Activated gamma-delta T cell treated with anti-CD3 and anti-CD28 coated beads, Interleukin-2, amount 50 U/mL, for 16 hours (primary cell): Measurements from ENCODE around the gene COPS9.

Experiments
- DNase-seq: peaks from one replicate; pipeline ENCODE4 v3.0.0-alpha.2; 2020; ENCODE audit warnings: low read depth

Gene COPS9

DNA sequence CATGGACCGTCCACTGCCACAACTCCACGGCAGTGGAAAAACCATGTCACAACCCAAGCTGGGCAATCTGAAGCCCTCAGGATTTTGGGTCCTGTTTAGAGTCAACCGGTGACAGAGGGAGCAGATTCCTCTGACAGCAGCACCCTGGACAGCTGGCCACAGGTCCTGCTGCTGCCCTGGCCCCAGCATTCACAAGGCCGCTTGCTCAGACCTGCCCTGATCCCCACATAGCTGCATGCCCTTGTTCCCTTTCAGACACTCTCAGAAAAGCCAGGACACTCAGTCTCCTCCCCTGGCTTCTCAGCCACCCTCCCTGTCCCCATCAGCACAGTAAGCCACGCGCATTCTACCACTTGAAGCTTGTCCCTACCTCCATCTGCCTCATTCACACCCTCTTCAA is 1.6 kb downstream of the COPS9 start:
- no peak for DNase-seq

DNA sequence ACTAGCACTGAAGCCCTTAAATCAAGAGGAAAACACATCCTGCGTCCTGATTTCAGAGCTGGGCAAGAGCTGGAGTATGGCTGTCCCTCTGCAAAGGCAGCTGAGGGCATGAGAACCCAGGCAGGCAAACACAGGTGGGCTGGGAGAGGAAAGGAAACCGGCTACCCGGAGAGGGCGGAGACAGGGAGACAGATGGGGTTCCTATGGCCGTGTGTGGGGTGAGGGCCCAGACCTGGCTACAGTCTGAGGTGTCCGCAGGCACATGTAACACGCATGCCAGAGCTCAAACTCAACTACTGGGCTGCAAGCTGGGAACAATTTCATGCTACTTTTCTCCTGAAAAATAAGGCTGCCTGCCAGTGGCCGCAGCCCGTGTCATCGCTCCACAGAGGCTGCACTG is 2.7 kb downstream of the COPS9 start:
- no peak for DNase-seq

DNA sequence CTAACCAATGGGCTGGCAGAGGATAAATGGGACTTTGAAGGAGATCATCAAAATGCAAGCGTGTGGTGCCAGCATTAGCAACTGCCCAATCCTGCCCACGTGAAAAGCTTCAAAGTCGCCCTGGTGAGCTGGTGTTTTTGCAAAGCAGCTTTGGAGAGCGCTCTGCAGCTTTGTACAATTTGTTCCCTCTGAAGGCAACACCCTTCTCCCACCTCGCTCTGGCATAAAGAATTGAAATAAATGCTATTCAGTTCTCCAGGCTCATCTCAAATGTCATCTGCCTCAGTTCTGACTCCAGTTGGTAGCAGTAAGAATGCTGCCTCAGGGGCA is 3.5 kb downstream of the COPS9 start:
- no peak for DNase-seq

DNA sequence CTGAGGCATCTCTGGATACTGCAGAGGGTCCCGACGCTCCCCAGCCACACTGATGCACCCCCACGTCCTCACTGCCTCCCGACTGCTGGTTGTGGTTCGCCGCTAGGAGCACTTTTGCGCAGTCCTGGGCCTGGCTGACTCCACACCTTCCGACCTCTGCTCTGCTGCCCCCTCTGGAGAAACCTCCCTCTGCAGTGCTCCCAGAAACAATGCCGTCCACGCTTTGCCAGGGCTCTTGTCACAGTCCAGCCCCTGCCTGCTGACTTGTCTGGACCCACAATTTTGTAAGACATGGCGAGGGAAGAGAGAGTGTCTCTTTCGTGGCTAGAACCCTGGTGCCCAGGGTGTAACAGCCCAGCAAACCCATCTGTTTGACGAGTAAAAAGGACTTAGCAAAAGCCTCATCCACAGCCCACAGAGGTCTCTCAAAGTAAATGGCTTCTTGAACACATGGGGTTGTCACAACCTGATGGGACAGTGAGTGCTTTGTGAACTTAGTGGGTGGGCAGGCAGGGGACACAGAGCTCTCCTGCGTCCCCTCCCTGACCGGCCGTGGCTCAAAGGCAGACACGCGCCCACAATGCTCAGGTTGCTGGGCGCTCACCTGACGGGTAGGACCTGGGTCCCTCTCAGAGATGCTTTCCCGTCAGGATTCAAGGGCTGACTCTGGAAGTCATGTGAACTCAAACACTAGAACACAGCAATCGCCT is 4.0 kb downstream of the COPS9 start:
- no peak for DNase-seq

DNA sequence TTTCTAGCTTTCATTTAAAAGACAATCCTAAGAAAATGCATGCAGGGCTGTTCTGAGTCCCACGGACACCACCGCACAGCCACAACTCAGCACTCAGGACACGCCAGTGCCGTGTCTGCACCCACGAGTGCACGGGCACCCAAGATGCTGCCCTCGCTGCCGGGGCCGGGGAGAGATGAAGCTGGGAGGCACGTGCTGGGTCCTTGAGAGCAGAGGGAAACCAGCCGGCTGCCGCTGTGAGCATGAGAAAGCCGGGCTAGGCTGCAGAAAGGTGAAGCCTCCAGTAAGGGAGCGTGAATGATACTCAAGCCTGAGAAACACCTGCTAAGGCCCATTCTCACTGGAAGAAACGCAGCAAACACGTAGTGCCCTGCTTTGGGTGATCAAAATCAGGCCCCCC is 4.8 kb downstream of the COPS9 start:
- no peak for DNase-seq

DNA sequence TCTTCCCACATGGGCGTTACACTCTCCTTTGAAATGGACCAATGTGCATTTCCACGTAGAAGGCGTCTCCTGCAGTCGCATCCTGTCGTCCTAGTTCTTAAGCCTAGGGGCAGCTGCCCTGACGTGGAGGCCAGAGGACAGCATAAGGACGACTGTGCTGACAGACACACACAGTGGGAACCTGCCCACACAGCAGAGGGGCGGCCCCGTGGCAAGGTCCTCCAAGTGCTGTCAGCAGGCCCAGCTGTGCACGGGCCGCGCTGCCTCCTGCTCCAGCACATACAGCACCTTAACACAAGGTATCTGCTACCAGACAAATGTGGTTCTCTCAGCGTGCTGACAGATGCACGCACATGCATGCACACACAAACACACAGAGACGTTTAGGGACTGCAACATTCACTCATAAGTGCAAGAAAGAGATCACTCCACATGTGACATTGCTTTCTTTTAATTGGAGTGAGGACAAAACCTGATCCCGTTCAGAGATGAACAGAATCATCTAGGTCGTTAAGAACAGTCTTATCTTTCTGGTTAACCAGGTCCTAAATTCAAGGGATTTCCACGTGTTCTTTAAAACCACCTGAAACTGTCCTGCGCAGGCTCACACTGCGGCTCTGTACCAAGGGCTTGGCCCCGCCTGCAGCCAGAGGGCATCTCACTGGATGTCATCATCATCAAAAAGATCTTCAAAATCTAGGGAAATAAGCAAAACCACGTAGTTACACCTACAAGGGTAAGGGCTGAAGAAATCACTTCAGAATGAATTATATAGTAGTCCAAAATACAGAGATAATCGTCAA is 5.5 kb downstream of the COPS9 start:
- DNase-seq, result no peak

DNA sequence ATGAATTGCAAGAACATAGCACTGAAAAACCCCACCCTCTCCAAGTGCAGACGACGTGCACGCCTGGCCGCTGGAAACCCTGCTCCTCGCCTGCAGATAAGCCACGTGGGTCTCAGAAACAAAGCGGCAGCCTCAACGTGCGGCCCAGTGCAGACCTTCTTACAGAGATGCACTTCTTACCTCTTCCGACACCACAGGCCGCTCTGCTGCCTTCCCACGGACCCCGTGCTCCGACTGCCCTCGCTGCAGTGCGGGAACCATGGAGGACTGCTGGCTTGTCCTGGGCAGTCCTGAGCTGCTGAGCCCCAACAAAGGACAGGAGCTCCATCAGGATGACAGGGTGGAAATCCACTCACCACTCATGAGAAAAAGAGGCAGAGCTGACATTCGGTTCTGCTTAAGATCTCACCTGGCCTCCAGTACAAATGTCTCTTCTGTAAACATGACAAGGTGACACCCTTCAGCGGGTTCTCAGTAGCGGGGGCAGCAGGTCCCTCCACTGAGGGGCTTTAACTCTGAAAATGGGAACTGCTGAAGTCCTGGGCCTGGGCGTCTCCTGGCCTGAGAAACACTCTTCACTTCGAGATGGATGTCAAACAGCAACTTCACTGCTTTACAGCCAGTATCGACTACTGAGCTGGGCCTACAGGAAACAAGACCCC is 6.2 kb downstream of the COPS9 start:
- no peak for DNase-seq

DNA sequence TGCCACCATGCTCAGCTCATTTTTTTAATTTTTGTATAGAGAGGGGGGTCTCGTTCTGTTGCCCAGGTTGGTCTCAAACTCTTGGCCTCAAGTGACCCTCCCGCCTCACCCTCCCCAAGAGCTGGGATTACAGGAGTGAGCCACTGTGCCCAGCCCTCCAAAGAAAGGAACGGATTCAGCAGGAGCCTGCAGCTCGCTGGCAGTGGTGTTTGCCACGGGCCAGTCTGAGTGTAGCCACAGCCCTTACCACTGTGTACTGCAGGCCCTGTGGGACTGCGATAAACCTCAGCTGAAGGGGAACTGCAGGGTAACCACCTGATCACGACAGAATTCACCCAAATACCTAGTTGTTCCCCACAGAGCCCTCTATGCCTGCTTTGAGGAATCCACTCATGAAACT is 6.8 kb downstream of the COPS9 start:
- DNase-seq, result no peak

DNA sequence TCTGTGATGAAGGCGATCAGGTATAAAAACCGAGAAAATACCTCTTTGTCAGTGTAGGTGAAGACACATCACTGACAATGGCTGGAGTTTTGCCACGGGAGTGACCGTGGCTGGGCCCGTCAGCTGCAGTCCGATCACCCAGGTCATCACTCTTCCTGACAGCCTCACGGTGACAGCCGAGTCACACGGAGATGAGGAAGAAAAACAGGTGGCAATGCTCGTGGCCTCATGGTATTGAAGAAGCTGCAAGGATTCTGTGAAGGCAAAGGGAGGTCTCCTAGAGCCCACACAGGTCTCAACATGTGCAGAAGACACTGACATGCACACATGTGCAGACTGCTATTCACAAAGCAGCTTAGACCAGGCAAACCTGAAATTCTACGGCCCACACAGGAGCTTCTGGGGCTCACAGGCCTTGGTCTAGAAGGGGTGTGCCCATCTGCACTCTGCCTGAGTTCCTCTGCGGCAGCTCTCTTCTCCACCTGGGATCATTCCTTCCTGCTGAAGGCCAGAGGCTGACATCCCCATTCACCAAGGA is 7.4 kb downstream of the COPS9 start:
- DNase-seq, result no peak

DNA sequence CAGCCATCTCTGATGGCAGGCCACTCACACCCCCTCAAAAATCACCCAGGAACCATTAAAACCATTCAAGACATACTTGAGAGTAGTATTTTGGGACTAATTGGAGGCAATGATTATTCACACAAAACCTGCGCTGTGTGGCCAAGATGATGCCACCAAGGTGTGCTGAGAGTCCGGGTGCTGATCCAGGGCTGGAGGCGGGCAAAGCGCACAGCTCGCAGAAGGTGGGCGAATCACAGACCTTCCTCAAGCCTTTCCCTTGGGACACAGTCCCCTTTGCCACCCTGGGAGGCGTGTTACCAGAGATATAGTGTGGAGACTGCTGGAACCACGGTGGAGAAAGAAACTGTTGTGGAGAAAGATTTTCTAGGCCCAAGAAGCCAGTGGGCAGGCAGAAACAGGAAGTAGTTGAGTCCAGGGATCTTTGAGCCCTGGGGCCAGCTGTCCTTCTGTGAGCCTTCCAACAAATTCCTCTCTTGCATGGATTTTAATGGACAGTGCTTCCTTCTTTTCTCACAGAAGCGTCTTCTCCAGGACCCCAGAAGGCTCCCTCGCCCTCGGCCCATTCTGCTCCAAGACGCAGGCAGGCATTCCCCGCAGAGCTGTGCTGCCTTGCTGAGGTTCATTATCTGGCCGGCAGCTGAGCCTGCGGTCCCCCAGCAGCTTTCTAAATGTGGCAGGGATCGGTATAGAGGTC is 8.0 kb downstream of the COPS9 start:
- DNase-seq, result no peak

DNA sequence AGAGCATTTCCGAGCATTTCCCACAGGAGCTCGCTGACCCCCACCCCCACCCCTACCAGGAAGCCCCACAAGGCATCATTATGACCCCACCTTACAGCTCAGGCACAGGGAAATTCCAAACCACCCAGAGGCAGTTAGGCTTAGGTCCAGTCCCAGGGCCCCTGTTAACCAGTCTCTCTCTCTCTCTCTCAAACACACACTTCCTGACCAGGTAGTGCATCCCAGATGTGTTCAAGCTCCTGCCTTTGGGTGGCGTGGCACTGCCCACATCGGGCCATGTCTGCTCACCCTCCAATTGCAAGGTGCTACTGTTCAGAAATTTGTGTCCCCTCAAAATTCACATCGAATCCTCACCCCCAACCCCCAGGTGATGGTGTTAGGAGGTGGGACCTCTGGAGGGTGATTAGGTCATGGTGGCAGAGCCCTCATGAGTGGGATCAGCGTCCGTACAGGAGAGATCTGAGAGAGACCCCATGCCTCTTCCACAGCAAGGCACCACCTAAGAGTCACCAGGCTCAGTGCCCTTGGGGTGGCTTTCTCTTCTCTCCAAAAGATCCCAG is 8.8 kb downstream of the COPS9 start:
- DNase-seq, result no peak

DNA sequence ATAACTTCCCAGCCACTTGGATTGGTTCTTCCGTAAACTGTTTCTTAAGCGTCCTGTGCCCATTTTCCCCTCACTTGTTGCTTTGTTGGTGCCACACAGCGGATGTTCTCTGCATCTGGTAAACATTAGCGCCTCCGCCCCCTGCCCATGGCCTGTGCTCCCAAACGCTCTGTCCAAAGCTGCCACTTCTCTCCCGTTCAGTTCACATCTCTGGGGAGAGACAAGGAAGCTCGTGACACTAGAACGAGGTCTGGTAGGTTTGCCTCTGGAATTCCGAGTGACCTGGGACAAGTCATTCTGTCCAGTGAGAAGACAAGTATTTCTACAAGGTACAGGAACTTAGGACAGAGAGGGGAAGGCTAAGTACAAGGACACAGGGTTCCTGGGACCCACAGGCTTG is 9.4 kb downstream of the COPS9 start:
- no peak for DNase-seq

DNA sequence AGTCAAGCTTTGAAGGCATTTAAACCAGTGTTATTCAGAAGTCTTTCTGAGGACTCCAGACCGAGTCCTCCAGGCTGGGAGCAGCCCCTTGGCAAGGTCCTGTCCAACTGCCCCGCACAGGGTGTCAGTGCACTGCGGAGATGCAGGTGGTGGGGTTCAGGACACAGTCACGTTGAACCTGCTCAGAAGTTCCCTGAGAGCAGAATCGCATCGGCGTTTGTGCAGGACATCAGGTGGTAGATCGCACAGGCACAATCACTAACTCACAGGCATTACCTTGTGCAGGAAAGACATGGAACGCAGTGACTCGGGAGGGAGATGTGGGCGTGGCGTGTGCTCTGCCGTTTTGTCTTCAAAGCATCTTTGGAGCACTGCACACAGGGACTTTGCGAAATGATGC is 10.4 kb downstream of the COPS9 start:
- DNase-seq, result no peak

DNA sequence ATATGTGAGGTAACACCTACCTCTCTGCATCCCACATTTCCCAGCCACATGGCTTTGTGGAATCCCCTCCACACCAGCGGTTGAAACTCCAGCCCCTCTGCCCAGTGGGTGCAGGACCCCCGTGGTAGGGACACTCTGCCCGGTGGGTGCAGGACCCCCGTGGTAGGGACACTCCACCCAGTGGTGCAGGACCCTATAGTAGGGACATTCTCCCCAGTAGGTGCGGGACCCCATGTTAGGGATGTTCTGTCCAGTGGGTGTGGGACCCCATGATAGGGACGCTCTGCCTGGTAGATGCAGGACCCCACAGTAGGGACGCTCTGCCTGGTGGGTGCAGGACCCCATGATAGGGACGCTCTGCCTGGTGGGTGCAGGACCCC is 11.5 kb downstream of the COPS9 start:
- no peak for DNase-seq

DNA sequence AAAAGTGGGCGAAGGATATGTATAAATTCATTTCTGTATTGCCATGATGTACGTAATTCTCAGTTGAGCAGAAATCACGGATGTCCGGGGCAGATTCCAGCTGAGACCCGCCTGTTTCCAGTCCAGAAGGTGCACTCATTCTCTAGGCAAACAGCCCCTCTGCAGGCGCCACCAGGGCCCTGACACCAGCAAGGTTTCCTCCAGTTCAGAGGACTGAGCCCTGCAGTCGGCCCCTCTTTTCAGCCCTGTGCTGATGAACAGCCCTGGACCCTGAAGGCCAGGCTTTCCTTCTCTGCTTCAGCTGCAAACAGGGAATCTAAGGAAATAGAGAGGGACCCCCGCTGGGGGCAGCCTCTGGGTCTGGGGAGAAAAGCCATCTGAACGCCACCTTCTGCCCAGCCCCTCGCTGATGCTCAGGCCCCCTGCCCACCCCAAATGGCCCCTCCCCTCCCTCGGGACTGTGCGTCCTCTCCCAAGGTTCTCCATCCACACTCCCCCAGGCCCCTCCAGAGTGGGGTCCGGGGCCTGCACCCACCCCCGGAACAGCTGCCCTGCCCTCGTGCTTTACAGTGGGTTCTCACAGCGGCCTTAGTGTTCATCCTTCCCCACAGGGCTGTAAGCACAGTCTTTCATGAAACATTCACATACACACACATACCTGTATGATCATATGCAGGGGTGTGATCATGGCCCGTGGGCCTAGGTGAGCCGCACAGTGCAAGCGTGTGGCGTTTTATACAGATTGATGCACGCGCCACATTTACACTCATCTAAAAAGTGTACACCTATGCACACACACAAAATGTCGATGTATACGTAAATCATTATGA is 12.1 kb downstream of the COPS9 start:
- no peak for DNase-seq

DNA sequence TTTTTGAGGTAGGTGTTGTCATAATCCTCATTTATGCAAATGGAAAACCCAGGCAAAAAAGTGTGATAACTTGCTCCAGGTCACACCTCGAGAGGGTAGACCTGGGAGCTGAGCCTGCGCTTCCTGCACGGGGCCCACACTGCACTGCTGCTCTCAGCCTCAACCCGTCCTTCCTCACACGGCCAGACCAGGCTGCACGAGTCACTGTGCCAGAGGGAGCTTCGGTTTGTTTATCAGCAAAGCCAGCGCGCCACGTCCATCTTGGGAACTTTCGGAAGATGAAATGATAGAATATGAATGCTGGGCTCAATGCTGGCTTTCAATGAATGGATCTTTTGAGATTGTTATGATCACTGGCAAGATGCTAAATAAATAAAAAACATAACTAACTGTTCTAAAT is 14.4 kb downstream of the COPS9 start:
- DNase-seq, result no peak

DNA sequence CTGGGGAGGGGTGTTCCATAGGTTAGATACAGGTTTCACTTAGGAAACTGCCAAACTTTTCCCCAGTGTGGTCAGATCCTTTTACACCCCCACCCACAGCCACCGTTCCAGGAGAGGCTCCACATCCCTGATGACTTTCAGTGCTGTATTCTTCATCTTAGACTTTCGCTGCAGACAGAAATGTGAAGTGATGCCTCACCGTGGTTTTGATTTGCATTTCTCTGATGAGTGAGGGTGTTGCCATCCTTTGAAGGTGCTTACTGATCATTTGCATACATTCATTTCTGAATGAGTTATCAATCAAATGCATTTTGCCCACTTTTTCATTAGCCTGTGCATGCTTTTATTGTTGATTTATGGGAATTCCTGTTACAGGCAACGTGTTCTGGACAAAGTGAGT is 14.9 kb downstream of the COPS9 start:
- no peak for DNase-seq

DNA sequence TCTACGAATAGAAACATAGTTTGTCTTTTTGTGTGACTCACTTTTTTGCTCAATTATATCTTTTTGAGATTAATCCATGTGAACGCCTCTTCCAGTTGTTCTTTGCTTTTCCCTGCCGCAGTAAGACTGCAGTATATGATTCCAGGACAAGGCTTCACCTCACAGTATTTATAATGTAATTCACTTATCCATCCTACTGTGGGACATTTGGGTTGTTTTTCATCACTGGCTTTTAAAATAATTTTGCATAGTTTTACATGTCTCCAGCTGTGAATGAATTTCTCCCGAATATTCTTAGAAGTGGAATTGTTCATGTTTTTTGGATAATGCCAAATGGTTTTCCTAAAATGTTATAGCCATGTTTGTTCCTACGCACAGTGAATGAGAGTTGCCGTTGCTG is 21.9 kb downstream of the COPS9 start:
- DNase-seq, result no peak

DNA sequence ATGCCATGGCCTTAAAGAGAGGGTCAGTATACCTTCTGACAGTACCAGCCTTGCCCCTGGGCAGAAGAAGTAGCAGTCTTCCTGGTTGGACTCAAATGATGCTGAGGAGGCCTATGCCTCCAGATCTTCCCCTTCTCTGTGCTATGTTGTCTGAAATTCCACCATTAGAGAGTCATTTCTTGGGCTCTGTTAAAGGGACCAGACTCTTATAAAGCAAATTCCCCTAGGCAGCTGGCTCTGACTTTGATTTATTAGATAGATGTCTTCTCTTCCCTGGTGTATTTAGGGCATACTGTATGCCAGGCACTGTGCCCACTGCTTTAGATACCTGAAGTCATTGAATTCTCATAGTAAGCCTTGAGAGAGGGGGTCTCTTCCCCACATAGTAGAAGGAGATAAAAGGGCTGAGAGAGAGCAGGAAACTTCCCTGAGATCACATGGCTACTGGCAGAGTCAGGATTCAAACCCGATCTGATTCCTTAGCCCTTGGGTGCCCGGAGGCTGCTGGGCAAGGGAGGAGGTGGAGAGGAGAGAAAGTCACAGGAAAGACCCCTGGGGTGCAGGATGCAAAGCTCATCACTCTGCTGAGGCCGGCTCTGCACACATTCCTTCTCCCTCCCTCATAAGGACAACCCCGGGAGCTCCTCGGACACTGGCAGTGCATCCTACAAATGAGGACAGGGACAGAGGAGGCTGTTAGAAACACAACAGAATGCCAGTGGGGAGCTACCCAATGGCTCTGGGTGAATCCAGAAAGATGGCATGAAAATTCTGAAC is 23.0 kb downstream of the COPS9 start:
- DNase-seq, result no peak

DNA sequence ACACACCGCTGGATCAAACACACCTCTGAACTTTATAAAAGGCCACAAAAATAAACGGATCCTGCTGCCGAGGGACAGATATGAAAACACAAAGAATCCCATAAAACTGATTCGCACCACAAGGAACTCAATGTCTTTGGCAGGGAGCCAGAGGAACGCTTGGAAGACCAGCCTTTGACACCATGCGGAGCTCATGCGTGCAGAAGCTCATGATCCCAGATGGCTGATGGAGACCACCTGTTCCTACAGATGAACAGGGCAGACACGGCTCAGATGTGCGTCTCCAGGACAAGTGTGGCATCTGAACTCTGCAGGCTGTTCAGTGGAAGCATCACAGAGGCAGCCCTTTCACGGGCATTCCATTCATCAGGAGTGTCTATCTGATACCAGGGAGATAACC is 24.9 kb downstream of the COPS9 start:
- DNase-seq, result no peak

DNA sequence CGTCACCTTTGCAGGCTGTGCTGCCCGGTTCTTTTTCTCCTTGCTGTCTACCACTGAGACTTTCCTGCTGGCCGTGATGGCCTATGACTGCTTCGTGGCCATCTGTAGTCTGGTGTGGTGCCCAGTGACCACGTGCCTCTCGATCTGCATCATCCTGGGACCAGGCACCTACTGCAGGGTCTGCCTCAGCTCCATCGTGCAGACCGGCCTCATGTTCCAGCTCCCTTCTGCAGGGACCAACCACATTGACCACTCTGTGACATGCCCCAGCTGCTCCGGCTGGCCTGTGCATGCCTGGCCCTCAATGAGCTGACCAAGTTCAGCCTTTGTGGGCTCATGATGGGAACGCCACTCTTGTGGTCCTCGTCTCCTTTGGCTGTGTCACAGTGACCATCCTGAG is 26.7 kb downstream of the COPS9 start:
- DNase-seq, result no peak
